ENCODE results near the gene ROBO1. TPM values are rescaled to one million over a fixed set of nuclear protein-coding genes. Genes with fewer than 3 reads are reported as not detected.

ROBO1 gene
- polyA plus RNA-seq, 1 donor (not counting 4 experiments of a cell fraction or from before 2014, with no cell fraction given): 27.1 TPM

DNA sequence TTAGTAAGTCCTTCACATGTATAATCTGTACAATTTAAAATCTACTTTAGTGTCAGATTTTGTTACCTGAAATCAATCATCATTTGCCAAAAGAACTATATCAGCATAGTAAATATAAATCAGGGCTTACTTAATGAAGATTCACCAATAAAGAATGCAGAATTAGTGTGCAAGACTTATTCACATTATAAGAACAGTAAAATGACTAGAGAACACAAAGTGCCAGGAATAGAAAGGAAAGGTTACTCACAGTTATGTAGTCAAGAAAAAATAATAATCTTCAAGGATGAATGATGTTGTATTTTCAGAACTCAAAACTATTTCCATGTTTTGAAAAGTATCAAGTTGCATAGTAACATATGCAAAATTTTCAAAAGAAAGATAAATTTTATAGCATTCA is 891.9 kb downstream of the ROBO1 start:
- dilution Hi-C loops (cut with MboI; ENCODE audit: extremely low pct_ligation_motif_present, low sequenced_read_pairs): no loop called here
- Histone ChIP-seq H3K79me2 (ENCODE audit: control insufficient read depth, insufficient read depth, low read length) (no peaks in the 10 kb centered on the region), H3K4me2 (ENCODE audit: control insufficient read depth, extremely low read depth, insufficient read depth, low read depth, low read length) (peak overlapping the region; percentile 42), H3K9ac (ENCODE audit: control insufficient read depth, extremely low read depth, insufficient read depth, low read length) (no peak overlapping the region), H3K27ac (ENCODE audit: control insufficient read depth, insufficient read depth, low read length) (no peak overlapping the region), H3K36me3 (ENCODE audit: control insufficient read depth in 2 of 2, extremely low read depth in 1 of 2, insufficient read depth in 2 of 2, low read length in 2 of 2) (no peaks in the 10 kb centered on the region), H3K9me3 (ENCODE audit: control insufficient read depth, low read depth, low read length) (no peaks in the 10 kb centered on the region), H2AFZ (ENCODE audit: control insufficient read depth, low read length) (no peak overlapping the region), H3K27me3 (ENCODE audit: control insufficient read depth, extremely low read depth, insufficient read depth, low read length) (no peaks in the 10 kb centered on the region), H3K4me3 (ENCODE audit: control insufficient read depth in 2 of 3, extremely low read depth in 1 of 3, insufficient read depth in 2 of 3, low read depth in 1 of 3, low read length in 3 of 3) (no peak overlapping the region), H3K9me1 (ENCODE audit: control insufficient read depth, extremely low read depth, insufficient read depth, low read length) (no peaks in the 10 kb centered on the region), H3K4me1 (ENCODE audit: control insufficient read depth, extremely low read depth, insufficient read depth, low read length) (peaks cover 9% of the 10 kb centered on the region), H4K20me1 (ENCODE audit: control insufficient read depth, extremely low read depth, insufficient read depth, low read length) (no peaks in the 10 kb centered on the region)
- FAIRE-seq: no peak
- no peak for DNase-seq (ENCODE audit: low read depth, low spot score)
- TF ChIP-seq, protein P1, sequence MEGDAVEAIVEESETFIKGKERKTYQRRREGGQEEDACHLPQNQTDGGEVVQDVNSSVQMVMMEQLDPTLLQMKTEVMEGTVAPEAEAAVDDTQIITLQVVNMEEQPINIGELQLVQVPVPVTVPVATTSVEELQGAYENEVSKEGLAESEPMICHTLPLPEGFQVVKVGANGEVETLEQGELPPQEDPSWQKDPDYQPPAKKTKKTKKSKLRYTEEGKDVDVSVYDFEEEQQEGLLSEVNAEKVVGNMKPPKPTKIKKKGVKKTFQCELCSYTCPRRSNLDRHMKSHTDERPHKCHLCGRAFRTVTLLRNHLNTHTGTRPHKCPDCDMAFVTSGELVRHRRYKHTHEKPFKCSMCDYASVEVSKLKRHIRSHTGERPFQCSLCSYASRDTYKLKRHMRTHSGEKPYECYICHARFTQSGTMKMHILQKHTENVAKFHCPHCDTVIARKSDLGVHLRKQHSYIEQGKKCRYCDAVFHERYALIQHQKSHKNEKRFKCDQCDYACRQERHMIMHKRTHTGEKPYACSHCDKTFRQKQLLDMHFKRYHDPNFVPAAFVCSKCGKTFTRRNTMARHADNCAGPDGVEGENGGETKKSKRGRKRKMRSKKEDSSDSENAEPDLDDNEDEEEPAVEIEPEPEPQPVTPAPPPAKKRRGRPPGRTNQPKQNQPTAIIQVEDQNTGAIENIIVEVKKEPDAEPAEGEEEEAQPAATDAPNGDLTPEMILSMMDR (optimal IDR thresholded peaks at IDR 0.05 in 1 of 3, IDR thresholded peaks at IDR 0.05 in 1 of 3, conservative IDR thresholded peaks at IDR 0.05 in 1 of 3; ENCODE audit: extremely low read depth in 1 of 3, insufficient read depth in 2 of 3, low read length in 3 of 3): no peak
- TF ChIP-seq EZH2 (IDR thresholded peaks at IDR 0.05; ENCODE audit: low read length): no peak

DNA sequence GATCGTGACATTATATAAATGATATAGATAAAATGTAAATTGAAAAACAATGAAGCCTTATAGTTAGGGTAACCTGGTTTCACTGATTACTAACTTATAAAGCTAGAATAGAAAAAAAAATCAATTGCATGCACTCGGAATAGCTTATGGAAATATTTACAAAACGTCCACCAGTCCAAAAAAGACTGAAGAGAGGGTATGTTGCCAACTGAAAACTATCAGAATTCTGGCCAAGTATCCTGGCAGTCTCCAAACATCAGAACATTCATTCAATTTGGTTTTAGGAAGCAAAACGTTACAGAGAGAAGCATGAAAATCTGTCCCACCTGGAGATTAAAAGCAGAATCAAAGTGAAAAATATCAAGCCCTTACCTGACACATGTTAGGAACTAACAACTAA is 892.4 kb downstream of the ROBO1 start:
- DNase-seq (ENCODE audit: low read depth, low spot score) (no peak), FAIRE-seq (no peak)
- no peaks in the 10 kb centered on the region for H3K36me3 ChIP-seq (ENCODE audit: control insufficient read depth in 2 of 2, extremely low read depth in 1 of 2, insufficient read depth in 2 of 2, low read length in 2 of 2)
- no peak overlapping the region for H2AFZ ChIP-seq (ENCODE audit: control insufficient read depth, low read length)
- no peaks in the 10 kb centered on the region for H3K9me1 ChIP-seq (ENCODE audit: control insufficient read depth, extremely low read depth, insufficient read depth, low read length)
- dilution Hi-C loops (cut with MboI; ENCODE audit: extremely low pct_ligation_motif_present, low sequenced_read_pairs): no loop called here
- no peaks in the 10 kb centered on the region for H4K20me1 ChIP-seq (ENCODE audit: control insufficient read depth, extremely low read depth, insufficient read depth, low read length)
- no peak overlapping the region for H3K27ac ChIP-seq (ENCODE audit: control insufficient read depth, insufficient read depth, low read length)
- H3K9ac ChIP-seq (ENCODE audit: control insufficient read depth, extremely low read depth, insufficient read depth, low read length): no peak overlapping the region
- H3K27me3 ChIP-seq (ENCODE audit: control insufficient read depth, extremely low read depth, insufficient read depth, low read length): no peaks in the 10 kb centered on the region
- H3K9me3 ChIP-seq (ENCODE audit: control insufficient read depth, low read depth, low read length): no peaks in the 10 kb centered on the region
- H3K79me2 ChIP-seq (ENCODE audit: control insufficient read depth, insufficient read depth, low read length): no peaks in the 10 kb centered on the region
- no peak overlapping the region for H3K4me3 ChIP-seq (ENCODE audit: control insufficient read depth in 2 of 3, extremely low read depth in 1 of 3, insufficient read depth in 2 of 3, low read depth in 1 of 3, low read length in 3 of 3)
- H3K4me1 ChIP-seq (ENCODE audit: control insufficient read depth, extremely low read depth, insufficient read depth, low read length): peaks cover 10% of the 10 kb centered on the region
- TF ChIP-seq EZH2 (IDR thresholded peaks at IDR 0.05; ENCODE audit: low read length): no peak
- TF ChIP-seq, protein P1 (optimal IDR thresholded peaks at IDR 0.05 in 1 of 3, IDR thresholded peaks at IDR 0.05 in 1 of 3, conservative IDR thresholded peaks at IDR 0.05 in 1 of 3; ENCODE audit: extremely low read depth in 1 of 3, insufficient read depth in 2 of 3, low read length in 3 of 3): no peak
- peak overlapping the region; percentile 42 for H3K4me2 ChIP-seq (ENCODE audit: control insufficient read depth, extremely low read depth, insufficient read depth, low read depth, low read length)
